Vagina (tissue), 2 donors: ENCODE measurements around the gene TTLL3.

Source experiments
- CTCF ChIP-seq, 3 experiments: fragments of 450-650 bp in 2 of 3; fragments of 200-600 bp in 1 of 3; sonication (generic) in 1 of 3; IDR thresholded peaks; one replicate each; pipeline ENCODE4 v1.5.1; 2017 to 2019; ENCODE audit warnings: antibody characterized with exemption in 3 of 3, mild to moderate bottlenecking in 2 of 3, moderate library complexity in 2 of 3
- POLR2A ChIP-seq, 2 donors: fragments of 450-650 bp; IDR thresholded peaks; one replicate each; pipeline ENCODE4 v1.6.1; 2017; ENCODE audit warnings: antibody characterized with exemption in 2 of 2, mild to moderate bottlenecking in 2 of 2, moderate library complexity in 2 of 2

- no peak for TF ChIP-seq POLR2A (IDR thresholded peaks at IDR 0.05)
- no peak for TF ChIP-seq CTCF (IDR thresholded peaks at IDR 0.05)
These were observed 16.9 kb downstream of the TTLL3 start for GRCh38 chr3:9826815-9827573.
